T-helper 1 cell (primary cell): Measurements from ENCODE around the gene RAB11FIP4.

ENCODE experiments used
- DNase-seq, 5 donors: peaks; one replicate each; pipeline ENCODE4 v3.0.0-alpha.2; 2012 to 2020

RAB11FIP4 gene

GRCh38 chr17:31388351-31388750 is 3.1 kb upstream of the RAB11FIP4 start:
- DNase-seq = no peak

GRCh38 chr17:31388770-31389656 is 2.5 kb upstream of the RAB11FIP4 start:
- DNase-seq = peak in 2 of 5 donors; percentile 23 to 30

GRCh38 chr17:31389657-31390381 is 1.7 kb upstream of the RAB11FIP4 start:
- no peak for DNase-seq

- no peak for DNase-seq
Measured at GRCh38 chr17:31390426-31390747, 1.1 kb upstream of the RAB11FIP4 start.

GRCh38 chr17:31390748-31391495 is 553 bp upstream of the RAB11FIP4 start:
- no peak for DNase-seq

- no peak for DNase-seq
Measured at GRCh38 chr17:31392002-31392855, 754 bp downstream of the RAB11FIP4 start.

- DNase-seq = no peak
Measured at GRCh38 chr17:31392856-31393748, 1.6 kb downstream of the RAB11FIP4 start.

GRCh38 chr17:31393749-31394146 is 2.3 kb downstream of the RAB11FIP4 start:
- no peak for DNase-seq

- peak in 1 of 5 donors; percentile 15 for DNase-seq
Measured at GRCh38 chr17:31394544-31394943, 3.1 kb downstream of the RAB11FIP4 start.

- DNase-seq = no peak
Measured at GRCh38 chr17:31397256-31397939, 5.9 kb downstream of the RAB11FIP4 start.

GRCh38 chr17:31398381-31399311 is 7.2 kb downstream of the RAB11FIP4 start:
- no peak for DNase-seq

- no peak for DNase-seq
Measured at GRCh38 chr17:31400481-31400950, 9.0 kb downstream of the RAB11FIP4 start.

- DNase-seq = no peak
Measured at GRCh38 chr17:31401456-31402254, 10.2 kb downstream of the RAB11FIP4 start.

GRCh38 chr17:31404028-31404949 is 12.8 kb downstream of the RAB11FIP4 start:
- DNase-seq = no peak

GRCh38 chr17:31405890-31406371 is 14.5 kb downstream of the RAB11FIP4 start:
- DNase-seq = no peak

- DNase-seq = no peak
Measured at GRCh38 chr17:31408586-31408985, 17.1 kb downstream of the RAB11FIP4 start.

- no peak for DNase-seq
Measured at GRCh38 chr17:31411707-31412285, 20.3 kb downstream of the RAB11FIP4 start.
